GM20000 (cell line): ENCODE measurements around the gene KCNIP1.

Experiments used
- DNase-seq: peaks from one replicate; pipeline ENCODE4 v3.0.0; 2012; ENCODE audit warnings: low spot score
- CTCF ChIP-seq: IDR thresholded peaks from 2 replicates; pipeline ENCODE4 v1.5.1; 2012; ENCODE audit warnings: mild to moderate bottlenecking, control low read depth; ENCODE audit errors: extremely low read depth, missing control alignments

KCNIP1 gene

DNA sequence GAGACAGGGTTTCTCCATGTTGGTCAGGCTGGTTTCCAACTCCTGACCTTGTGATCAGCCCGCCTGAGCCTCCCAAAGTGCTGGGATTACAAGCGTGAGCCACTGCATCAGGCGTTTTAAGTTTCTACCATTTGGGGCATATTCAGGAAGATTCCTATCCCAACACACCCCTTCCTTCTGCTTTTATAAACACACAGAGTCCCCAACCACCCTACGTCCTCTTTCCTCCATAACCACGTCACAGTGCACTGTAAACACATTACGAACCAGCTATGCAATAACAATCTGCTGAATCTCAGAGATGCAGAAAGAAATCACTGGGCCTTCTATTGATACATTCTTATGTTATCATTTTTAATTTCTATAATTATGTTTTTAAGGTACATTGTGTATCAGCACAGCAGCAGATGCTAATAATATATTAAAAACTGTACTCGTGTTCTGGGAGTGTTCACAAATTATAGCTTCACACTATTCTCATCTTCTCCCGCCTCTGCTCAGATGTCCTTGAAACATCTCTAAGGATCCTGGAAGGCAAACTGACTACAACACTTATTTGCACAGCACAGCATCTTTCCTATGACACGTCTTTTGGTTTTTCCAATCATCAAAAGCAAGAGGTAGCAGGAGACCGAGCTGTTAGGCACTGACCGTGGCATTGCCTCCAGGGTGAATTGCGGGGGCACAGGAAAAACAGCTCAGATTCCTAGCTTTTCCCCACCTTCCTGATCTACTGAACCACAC is 60.2 kb downstream of the KCNIP1 start:
- TF ChIP-seq CTCF, result no peak
- no peak for DNase-seq

DNA sequence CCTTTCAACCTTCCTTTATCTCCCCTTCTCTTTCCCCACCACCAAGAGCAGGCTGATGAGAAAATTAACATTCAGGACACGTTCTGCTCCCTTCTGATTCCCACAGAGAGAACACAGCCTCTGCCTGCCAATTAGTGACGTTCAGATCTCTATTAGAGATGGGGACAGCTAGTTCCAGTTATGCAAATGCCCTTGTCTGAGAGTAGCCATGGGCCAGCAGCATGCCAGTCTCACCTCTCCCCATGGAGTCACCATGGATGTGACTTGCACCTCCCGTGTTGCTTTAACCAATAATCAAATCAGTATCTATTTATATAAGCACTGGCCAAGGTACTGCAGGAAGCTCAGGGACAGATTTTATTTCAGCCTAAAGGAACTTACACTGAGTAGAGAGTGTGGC is 61.3 kb downstream of the KCNIP1 start:
- DNase-seq, result no peak
- no peak for TF ChIP-seq CTCF

DNA sequence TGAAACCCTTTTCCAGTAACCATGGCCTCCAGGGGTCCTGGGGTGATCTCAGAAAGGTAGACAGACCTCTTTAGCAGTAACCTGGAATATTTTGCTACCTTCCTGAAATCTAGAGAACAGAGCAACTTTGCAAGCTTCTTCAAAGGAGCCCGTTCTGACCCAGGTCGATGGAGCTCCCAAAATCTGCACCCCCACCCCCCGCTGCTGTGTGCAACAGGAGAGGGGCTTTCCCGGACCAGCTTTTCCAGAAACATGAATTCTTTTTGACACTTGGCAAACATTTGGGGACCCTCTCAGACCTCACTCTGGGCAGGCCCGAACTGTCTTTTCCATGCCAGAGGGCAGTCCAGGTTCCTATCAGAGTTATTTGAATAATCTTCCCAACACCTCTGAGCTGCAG is 65.3 kb downstream of the KCNIP1 start:
- DNase-seq, result no peak
- no peak for TF ChIP-seq CTCF

DNA sequence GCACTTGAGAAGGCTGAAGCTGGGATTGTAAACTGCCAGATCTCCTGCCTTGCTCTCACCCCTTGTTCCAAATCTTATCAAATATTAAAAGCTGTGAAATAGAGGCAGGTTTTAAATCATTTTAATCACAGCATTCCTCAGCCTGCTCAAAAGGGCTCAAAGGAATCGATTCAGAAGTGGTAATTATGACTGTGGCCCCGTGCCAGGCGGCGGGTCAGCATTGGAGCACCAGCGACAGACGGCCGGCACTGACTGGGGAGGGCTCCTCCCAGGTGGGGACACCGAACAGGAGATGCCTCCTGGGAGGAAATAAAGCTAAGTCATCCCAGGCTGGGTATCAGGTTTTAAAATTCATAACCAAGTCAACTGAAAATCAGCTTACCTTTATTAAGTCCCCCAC is 66.7 kb downstream of the KCNIP1 start:
- no peak for TF ChIP-seq CTCF
- DNase-seq, result no peak

DNA sequence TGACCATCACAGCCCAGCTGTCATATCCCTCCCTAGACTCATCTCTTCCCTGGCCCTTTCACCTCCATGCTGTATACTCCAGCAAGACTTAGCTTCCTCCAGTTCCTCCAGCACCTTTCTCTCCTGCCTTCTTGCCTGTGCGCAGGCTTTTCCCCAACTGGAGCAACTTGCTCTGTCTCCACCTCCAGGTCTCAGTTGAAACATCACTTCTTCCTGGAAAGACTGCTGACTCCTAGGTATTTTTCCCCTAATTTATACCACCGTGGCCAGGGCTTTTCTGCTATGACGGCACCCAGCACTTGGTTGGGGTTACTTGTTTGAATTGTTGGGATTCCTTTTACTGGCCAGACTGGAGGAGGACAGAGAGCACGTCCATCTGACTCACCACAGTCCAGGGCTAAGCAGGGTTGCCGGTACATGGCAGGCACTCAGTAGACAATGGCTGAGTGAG is 67.5 kb downstream of the KCNIP1 start:
- no peak for DNase-seq
- no peak for TF ChIP-seq CTCF

- DNase-seq, result peak; percentile 32
- TF ChIP-seq CTCF, result no peak
Observed at GRCh38 chr5:170571875-170572852, 68.3 kb downstream of the KCNIP1 start.

DNA sequence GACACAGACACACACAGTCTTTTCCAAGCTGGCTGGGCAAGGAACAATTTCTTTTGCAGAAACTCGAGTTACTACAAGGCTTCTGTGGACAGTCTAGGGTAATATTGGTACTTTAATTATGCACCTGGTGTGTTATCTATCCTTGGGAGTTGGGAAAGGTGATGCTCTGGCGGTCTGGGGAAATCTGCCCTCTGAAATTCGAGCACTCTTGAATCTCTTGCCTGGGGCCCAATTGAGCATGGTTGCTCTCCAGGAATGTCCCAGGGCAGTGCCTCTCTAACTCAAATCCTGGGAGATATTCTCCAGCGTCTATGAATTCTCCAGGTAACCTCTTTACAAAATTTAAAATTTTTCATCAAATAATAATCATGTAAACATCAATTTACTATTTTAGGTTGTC is 69.3 kb downstream of the KCNIP1 start:
- no peak for TF ChIP-seq CTCF
- DNase-seq, result no peak
